Right ventricle myocardium inferior (tissue), 1 donor: ENCODE results near the gene ERCC8. TPM values are rescaled to one million over a fixed set of nuclear protein-coding genes. Genes with fewer than 3 reads are reported as not detected.
A peak's percentile ranks its signal among the peaks of the same experiment; 100 is the strongest.
"Not testable (repeated sequence)": the region's sequence is repeated elsewhere in the genome, so short reads cannot be mapped to it uniquely, and the experiment has no call there.

Source experiments
- ATAC-seq: fragments of 200-7000 bp; cut with Tn5 transposase; one replicate; pipeline ENCODE4 v1.9.1; 2020; ENCODE audit warnings: mild to moderate bottlenecking, moderate library complexity
- DNase-seq: peaks from one replicate; pipeline ENCODE4 v3.0.0; 2021; ENCODE audit errors: missing footprints
- intact Hi-C: fragments of 100-400 bp; cut with DNase I; formaldehyde crosslinking; loops from one replicate; pipeline ENCODE4 v1.11.0; 2022
- long read RNA-seq: library from polyadenylated mRNA; unstranded; transcript quantifications from one replicate; pipeline ENCODE4 v2.0.0, GENCODE V29; 2021
- total RNA-seq: library from RNA; stranded (reverse); fragmentation: NEBNext Ultra II Directional; extraction: Animal tissue kit (Norgen Biotek cat#: 25700); gene quantifications from one replicate; pipeline ENCODE4 v1.2.1, GENCODE V29; 2021
- donor health status: DM: no; HTN: yes; CAD: no; lungs with severe emphysema.

Gene ERCC8, protein sequence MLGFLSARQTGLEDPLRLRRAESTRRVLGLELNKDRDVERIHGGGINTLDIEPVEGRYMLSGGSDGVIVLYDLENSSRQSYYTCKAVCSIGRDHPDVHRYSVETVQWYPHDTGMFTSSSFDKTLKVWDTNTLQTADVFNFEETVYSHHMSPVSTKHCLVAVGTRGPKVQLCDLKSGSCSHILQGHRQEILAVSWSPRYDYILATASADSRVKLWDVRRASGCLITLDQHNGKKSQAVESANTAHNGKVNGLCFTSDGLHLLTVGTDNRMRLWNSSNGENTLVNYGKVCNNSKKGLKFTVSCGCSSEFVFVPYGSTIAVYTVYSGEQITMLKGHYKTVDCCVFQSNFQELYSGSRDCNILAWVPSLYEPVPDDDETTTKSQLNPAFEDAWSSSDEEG
- 4.2 TPM for total RNA-seq
- long read RNA-seq, partial matches to known transcripts, result 1 of 4 reads
- long read RNA-seq, other reads (novel, unspliced or antisense), result 0 of 4 reads

DNA sequence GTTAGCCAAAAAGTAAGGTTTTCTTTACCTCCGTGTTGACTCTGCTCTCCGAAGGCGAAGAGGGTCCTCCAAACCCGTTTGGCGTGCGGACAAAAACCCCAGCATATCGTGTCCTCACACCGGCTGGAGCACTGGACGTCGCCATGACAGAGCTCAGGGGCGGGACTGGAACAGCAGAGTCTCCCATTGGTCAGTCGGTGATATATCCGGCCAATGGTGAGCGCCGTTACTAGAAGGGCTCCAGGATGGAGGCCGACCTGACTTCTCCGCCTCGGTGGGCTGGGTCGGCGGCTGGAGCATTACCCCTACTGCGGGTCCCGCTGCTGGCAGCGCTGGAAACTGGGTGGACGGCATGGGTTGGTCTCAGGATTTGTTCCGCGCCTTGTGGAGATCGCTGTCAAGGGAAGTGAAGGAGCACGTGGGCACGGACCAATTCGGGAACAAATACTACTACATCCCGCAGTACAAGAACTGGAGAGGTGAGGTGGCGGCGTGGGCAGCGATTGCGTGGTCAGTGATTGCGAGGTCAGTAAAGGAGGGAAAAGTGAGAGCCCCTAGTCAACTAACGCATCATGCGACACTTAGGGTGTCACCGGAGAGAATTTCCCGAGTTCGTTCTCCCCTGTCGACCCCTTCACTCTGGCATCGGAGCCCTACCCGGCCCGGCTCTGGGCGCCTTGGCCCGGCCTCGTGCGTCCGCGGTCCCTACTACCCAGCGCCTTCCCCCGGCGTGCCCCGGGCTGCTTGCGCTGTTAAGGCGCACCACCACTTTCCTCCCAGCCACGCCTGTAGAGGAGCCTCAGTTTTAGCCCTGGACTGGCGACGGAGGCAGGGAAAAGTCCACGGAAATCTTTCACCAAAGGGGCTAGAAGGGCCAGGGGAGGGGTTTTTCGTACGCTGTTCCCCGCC lies at the start of gene ERCC8, which contains the start of gene NDUFAF2:
ERCC8 (minus strand) TSS at position 167 of the 909 bp plus-strand sequence; CDS start at position 105, 62 bp downstream.
NDUFAF2 (plus strand) TSS at position 302 of the 909 bp plus-strand sequence; CDS start at position 353, 51 bp downstream.
- ATAC-seq (peak; percentile 99), DNase-seq (peak; percentile 93)
- intact Hi-C loops, result loop anchor here (10.0 kb wide), 3 partner anchors 220 to 690 kb away; partner anchors contain the start of genes SMIM15 and ZSWIM6

DNA sequence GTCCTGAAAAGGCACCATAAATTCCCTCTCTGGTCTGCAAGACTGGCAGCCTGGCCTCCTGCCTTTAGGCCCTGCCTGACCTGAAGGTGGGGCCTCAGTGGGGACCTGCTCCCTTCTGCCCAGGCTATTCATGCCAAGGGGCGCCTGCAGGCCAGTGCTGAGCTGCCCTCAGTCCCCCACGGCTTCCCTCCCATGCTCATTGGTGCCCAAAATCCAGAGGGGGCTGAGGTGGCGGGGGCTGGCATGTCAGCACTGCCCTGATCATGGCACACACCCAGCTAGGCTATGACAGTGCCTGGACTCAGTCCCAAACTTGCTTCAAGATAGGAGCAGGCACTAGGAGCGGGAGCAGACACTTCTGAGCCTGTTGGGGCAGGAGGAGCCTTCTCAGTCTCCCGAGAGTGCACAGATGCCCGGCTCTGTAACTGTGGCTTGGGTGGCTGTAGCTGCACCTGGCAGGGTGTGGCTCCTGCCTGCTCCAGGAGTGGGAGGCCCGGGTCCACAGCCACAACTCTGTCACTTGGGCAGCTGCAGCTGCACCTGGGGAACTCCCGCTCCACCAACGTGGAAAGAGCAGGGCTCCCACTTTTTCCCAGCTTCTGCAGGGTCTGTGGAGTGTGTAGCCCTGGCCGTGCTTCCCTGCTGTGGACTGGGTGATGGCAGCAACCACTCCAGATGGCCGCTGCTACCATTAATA lies 49.2 kb upstream of the ERCC8 start:
- ATAC-seq (peak; percentile 80), DNase-seq (peak; percentile 65)
- intact Hi-C loops, result no loop called here

DNA sequence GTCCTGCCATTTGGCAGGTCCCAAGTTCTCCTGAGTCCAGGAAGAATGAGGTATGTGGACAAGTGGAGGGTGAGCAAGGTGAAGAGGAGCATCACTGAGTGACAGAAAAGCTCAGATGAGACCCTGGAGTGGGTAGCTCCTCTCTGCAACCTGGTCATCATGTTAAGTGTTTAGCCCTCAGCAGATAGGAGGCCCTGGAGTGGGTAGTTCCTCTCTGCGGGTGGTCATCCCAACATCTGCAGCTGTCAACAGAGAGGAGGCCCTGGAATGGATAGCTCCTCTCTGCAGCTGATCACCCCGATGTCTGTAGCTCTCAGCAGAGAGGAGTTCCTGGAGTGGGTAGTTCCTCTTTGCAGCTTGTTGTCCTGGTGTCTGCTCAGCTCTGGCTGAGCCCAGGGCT lies 48.6 kb upstream of the ERCC8 start:
- ATAC-seq (peak; percentile 38), DNase-seq (no peak)
- intact Hi-C loops, result no loop called here

DNA sequence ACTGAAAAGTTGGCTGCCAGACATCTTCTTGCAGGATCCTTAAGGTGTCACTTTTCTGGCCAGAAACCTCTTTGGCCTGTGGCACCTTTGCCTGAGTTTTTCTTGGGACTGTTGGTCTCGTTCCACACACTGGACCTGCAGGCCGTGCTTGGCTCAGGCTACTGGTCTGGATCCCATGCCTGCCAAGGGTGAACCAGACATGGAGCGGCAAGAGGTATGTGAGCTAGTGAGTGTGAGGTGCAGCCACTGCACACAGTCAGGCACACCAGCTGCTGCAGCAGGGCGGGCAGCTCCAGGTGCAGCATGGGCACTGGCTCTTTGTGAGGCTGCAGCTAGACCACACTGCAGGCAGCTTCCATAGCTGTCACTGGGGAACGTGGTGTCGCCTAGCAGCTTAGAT lies 48.0 kb upstream of the ERCC8 start:
- DNase-seq, result peak; percentile 69

DNA sequence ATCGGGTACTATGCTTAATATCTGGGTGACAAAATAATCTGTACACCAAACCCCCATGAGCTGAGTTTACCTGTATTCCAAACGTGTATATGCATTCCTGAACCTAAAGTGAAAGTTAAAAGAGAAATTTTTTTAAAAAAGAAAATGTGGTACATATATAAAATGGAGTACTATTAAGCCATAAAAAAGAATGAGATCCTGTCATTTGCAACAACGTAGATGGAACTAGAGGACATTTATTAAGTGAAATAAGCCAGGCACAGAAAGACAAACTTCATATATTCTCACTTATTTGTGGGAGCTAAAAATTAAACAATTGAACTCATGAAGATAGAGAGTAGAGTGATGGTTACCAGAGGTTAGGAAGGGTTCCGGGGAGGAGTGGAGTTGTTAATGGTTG lies 44.9 kb upstream of the ERCC8 start:
- DNase-seq (no peak), ATAC-seq (no peak)
- intact Hi-C loops, result no loop called here

More for the DNA sequence above, 48.0 kb upstream of the ERCC8 start:
- intact Hi-C loops, result no loop called here
- peak; percentile 85 for ATAC-seq

DNA sequence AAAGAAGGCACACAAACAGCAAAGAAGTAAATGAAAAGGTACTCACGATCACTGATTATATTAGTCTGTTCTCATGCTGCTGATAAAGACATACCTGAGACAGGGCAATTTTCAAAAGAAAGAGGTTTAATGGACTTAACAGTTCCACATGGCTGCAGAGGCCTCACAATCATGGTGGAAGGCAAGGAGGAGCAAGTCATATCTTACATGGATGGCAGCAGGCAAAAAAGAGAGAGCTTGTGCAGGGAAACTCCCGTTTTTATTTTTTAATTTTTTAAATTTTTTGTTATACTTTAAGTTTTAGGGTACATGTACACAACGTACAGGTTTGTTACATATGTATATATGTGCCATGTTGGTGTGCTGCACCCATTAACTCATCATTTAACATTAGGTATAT lies 37.3 kb upstream of the ERCC8 start:
- ATAC-seq, DNase-seq, intact Hi-C loops: not testable (repeated sequence)

DNA sequence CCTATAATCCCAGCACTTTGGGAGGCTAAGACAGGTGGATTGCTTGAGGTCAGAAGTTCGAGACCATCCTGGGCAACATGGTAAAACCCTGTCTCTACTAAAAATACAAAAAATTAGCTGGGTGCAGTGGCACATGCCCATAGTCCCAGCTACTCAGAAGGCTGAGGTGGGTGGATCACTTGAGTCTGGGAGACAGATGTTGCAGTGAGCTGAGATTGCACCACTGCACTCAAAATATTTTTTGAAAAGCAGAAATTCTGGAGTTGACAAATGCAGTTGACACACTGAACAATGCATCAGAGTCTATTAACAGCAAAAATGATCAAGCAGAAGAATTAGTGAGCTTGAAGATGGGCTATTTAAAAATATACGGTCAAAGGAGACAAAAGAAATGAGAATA lies 35.6 kb upstream of the ERCC8 start:
- intact Hi-C loops, result no loop called here
- ATAC-seq, result no peak
- DNase-seq, result no peak

DNA sequence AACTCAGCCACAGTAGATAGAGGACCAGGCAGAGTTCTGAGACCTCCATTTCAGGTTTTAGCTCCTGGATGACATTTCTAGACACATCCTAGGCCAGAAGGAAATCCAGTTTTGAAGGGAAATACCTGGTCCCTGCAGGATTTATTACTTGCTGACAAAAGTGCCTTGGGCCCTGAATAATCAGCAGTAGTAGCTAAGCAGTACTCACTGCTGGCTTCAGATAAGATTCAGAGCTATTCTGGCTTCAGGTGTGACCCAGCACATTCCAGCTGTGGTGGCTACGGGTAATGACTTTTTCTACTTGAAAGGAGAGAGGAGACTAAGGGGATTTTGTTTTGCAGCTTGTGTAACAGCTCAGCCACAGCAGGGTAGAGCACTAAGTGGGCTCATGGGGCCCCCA lies 34.1 kb upstream of the ERCC8 start:
- DNase-seq, result no peak
- intact Hi-C loops, result no loop called here
- peak; percentile 44 for ATAC-seq

DNA sequence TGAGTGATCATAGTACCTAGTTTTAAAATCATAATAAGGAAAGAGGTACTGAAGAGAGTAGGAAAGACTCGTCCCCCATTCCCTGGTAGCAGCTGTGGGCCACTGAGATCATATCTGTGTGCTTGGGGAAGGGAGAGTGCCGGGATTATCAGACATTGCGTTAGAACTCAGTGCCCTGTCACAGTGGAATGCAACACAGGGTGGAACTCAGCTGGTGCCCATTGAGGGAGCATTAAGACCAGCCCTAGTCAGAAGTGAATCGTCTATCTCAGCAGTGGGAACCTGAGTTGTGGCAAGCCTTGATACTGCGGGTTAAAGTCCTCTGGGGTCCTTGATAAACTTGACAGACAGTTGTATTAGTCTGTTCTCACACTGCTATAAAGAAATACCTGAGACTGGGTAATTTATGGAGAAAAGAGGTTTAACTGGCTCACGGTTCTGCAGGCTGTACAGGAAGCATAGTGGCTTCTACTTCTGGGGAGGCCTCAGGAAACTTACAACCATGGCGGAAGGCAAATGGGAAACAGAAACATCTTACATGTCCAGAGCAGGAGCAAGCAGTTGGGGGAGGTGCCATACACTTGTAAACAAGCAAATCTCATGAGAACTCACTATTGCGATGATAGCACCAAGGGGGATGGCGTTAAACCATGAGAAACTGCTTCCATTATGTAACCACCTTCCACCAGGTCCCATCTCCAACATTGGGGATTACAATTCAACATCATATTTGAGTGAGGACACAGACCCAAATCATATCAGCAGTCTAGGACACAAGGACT lies 33.3 kb upstream of the ERCC8 start:
- intact Hi-C loops, result no loop called here
- DNase-seq, result no peak
- peak; percentile 28 for ATAC-seq

DNA sequence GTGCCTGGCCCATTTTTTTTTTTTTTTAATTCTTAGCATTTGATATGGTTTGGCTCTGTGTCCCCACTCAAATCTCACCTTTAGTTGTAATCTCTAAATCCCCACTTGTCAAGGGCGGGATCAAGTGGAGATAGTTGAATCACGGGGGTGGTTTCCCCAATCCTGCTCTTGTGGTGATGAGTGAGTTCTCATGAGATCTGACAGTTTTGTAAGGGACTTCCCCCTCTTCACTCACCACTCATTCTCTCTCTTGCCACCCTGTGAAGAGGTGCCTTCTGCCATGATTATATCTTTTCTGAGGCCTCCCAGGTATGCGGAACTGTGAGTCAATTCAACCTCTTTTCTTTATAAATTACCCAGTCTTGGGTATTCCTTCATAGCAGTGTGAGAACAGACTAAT lies 27.4 kb upstream of the ERCC8 start:
- intact Hi-C loops, result no loop called here
- DNase-seq (no peak), ATAC-seq (no peak)

DNA sequence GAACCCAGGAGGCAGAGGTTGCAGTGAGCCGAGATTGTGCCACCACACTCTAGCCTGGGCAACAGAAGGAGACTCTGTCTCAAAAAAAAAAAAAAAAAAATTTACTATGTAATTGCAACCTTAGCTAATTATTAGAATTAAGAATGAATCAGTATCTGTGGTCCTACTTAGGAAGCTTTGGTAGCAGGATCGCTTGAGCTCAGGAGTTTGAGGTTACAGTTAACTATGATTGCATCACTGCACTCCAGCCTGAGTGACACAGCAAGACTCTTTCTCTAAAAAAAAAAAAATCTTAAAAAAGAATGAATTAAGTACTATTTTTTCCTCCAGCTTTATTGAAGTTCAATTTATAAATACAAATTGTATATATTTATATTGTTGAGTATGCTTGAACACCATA lies 16.8 kb upstream of the ERCC8 start:
- no peak for ATAC-seq
- intact Hi-C loops, result no loop called here
- no peak for DNase-seq

DNA sequence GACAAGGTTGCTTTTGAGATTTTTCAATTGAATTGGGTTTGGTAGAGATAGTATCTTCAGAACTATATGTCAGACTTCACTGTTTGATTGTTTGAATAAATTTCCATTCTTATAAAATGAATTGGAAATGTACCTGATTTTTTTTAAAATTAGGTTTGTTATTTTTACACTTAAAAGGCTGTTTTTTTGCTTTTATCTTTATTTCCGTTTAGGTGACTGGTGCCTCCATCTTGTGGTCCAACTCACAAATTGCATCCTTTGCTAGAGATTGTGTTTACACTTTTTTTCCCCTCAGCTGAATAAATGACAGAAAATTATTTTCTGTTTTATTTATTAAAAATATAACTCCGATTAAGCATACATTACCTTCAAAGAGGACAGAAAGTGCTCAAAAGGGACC lies 15.7 kb upstream of the ERCC8 start:
- no peak for ATAC-seq
- intact Hi-C loops, result no loop called here
- no peak for DNase-seq

DNA sequence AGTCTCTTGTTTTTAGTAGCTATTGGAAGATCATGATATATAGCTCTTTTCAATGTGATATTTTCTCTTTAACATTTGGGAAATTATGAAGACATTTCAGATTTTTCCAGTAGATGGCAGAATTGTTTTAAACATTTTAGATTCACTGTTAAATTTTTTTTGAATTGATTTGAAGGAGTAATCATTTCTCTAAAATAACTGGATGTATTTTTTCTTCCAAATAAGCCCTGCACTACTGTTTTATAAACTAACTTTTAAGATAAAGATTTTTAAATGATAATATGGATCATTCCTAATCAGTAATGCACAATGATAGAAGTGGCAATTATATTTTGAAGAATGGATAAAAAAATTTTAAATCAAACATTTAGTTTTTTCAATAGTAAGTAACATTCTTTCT lies 14.3 kb upstream of the ERCC8 start:
- DNase-seq (no peak), ATAC-seq (no peak)
- intact Hi-C loops, result loop anchor here (5.0 to 10.0 kb wide), 3 partner anchors 698 to 973 kb away; no protein-coding TSS in a partner anchor

DNA sequence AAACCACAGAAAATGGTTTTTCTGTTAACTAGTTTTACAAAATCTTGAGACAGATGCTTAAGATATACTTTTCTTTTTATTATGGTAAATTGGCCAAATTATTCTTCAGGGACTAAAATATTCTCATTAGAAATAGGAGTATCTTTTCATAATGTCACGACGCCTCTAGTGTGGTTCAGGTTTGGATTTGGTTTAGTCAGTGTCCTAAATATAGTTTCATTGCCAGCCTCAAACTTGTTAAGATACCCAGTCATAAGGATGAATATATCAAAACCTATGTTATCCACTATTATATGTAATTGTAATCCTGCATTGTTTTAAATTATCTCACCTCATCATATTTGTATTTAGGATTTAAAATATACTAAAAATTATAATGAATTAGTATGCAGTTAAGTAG lies 13.8 kb upstream of the ERCC8 start:
- DNase-seq (no peak), ATAC-seq (no peak)
- intact Hi-C loops, result loop anchor here (5.0 to 10.0 kb wide), 3 partner anchors 699 to 974 kb away; no protein-coding TSS in a partner anchor

DNA sequence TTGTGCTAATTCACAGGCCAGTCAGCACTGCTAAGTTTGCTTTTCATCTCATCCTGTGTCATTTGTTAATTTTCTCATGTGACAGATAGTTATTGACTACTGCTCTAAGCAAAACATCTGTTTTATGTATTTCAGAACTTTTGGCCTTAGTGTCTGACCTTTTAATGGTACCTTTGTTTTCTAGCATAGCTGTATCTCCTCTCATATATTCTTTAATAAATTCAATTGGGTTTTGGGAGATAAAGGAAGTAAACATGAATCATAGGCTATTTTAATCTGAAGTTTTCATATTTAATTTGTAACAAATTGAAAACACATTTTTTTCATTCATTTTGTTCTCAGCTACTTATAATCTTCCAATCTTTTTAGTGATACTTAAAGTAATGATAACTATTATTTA lies 13.2 kb upstream of the ERCC8 start:
- ATAC-seq, result no peak

DNA sequence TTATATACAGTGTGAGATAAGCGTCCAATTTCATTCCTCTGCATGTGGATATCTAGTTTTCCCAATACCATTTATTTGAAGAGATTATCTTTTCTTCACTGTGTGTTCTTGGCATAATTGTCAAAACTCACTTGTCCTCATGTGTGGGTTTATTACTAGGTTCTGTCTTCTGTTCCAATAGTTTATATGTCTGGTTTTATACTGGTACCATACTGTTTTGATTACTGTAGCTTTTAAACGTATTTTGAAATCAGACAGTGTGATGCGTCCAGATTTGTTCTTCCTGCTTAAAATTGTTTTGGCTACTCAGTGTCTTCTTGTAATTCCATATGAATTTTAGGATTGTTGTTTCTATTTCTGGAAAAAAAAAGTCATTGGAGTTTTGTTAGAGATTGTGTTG lies 10.4 kb upstream of the ERCC8 start:
- no peak for ATAC-seq
- intact Hi-C loops, result loop anchor here (5.0 to 10.0 kb wide), 3 partner anchors 702 to 977 kb away; no protein-coding TSS in a partner anchor

More for the DNA sequence above, 13.2 kb upstream of the ERCC8 start:
- no peak for DNase-seq
- intact Hi-C loops, result loop anchor here (5.0 to 10.0 kb wide), 3 partner anchors 699 to 974 kb away; no protein-coding TSS in a partner anchor

DNA sequence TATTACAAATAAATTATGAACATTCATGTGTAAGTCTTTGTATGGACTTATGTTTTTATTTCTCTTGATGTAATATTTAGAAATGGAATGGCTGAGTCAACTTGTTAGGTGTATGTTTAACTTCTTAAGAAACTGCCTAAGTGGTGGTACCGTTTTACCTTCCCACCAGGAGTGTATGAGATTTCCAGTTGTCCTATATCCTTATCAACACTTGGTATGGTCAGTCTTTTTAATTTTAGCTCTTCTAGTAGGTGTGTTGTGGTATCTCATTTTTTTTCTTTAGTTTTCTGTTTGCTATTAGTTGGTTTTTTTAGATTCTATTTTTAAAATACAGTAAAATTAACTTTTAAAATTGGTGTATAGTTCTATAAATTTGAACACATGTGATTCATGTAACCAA lies 3.9 kb upstream of the ERCC8 start:
- DNase-seq (no peak), ATAC-seq (no peak)
- intact Hi-C loops, result loop anchor here (10.0 kb wide), 3 partner anchors 216 to 686 kb away; partner anchors contain the start of genes SMIM15 and ZSWIM6

More for the DNA sequence above, 10.4 kb upstream of the ERCC8 start:
- no peak for DNase-seq

DNA sequence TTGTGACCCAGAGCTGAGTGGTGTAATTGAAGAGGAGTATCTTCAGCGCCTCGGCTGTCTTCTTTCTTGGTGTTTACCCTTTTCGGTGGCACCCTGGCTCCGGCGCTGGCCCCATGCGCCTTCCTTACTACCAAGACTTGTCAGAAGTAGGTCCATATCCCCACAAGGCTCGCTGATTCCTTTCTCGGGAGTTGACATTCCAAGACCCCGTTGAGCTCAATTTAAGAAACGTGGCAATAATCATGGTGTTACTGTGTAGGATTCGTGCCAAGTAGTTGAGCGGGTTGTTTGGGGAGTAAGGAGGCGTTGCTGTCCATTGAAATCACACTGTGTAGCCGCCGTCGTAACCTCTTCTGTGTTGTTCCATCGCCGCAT lies 930 bp upstream of the ERCC8 start:
- DNase-seq (peak; percentile 70), ATAC-seq (peak; percentile 38)
- intact Hi-C loops, result loop anchor here (10.0 kb wide), 3 partner anchors 219 to 689 kb away; partner anchors contain the start of genes SMIM15 and ZSWIM6
